Thoracic aorta (tissue), 2 donors: ENCODE measurements around the gene AHNAK. TPM values are rescaled to one million over a fixed set of nuclear protein-coding genes. Genes with fewer than 3 reads are reported as not detected.
A peak's percentile ranks its signal among the peaks of the same experiment; 100 is the strongest.

ENCODE experiments used
- ATAC-seq: fragments of 150-250 bp; one replicate; pipeline ENCODE4 v1.8.0; 2017; ENCODE audit warnings: low read depth; ENCODE audit not compliant: insufficient number of reproducible peaks, low FRiP score
- DNase-seq: peaks from one replicate; pipeline ENCODE4 v3.0.0-alpha.2; 2020; ENCODE audit warnings: low spot score
- H3K27ac ChIP-seq, 2 donors: fragments of 200-600 bp; sonication (generic); 1 replicate in 1 of 2; 2 replicates in 1 of 2; pipeline ENCODE4 v1.5.1; 2016; ENCODE audit warnings: mild to moderate bottlenecking in 2 of 2, moderate library complexity in 2 of 2
- H3K27me3 ChIP-seq: fragments of 200-600 bp; sonication (generic); replicated peaks from 2 replicates; pipeline ENCODE4 v1.6.0; 2016; ENCODE audit warnings: mild to moderate bottlenecking; ENCODE audit not compliant: insufficient read depth
- H3K36me3 ChIP-seq: fragments of 200-600 bp; sonication (generic); one replicate; pipeline ENCODE4 v1.5.1; 2016
- H3K4me1 ChIP-seq, 2 donors: fragments of 200-600 bp; sonication (generic); 1 replicate in 1 of 2; 2 replicates in 1 of 2; pipeline versions ENCODE4 v1.5.1 to v1.6.0; 2016; ENCODE audit warnings: low read depth in 2 of 2, mild to moderate bottlenecking in 1 of 2; ENCODE audit not compliant: control insufficient read depth in 1 of 2
- H3K4me3 ChIP-seq: fragments of 200-600 bp; sonication (generic); 2 replicates; pipeline ENCODE4 v1.5.1; 2016; ENCODE audit warnings: mild to moderate bottlenecking
- H3K9me3 ChIP-seq: fragments of 200-600 bp; sonication (generic); 2 replicates; pipeline ENCODE4 v1.5.1; 2016
- CTCF ChIP-seq: fragments of 200-600 bp; sonication (generic); IDR thresholded peaks from one replicate; pipeline ENCODE4 v1.5.1; 2019; ENCODE audit warnings: antibody characterized with exemption
- total RNA-seq, 2 donors: library from RNA; depleted of rRNA; stranded (reverse); fragments of >200 nt; gene quantifications; one replicate each; pipeline versions ENCODE4 v1.1.0 to v1.2.3, GENCODE V29; 2016

The AHNAK gene
- total RNA-seq, 2 donors from 2014 or later = 1,009 to 1,046 TPM

GRCh38 chr11:62556108-62556874 is 9.7 kb upstream of the AHNAK start:
- no peaks in the 10 kb centered on the region for H3K9me3 ChIP-seq
- no peak for TF ChIP-seq CTCF
- peak overlapping the region; percentile 98 to 100 for H3K27ac ChIP-seq
- peak; percentile 88 for DNase-seq
- ATAC-seq = peak; percentile 58
- peaks cover 65 to 75% of the 10 kb centered on the region in 2 donors for H3K4me1 ChIP-seq
- H3K36me3 ChIP-seq = peaks cover 12% of the 10 kb centered on the region
- no peaks in the 10 kb centered on the region for H3K27me3 ChIP-seq
- H3K4me3 ChIP-seq = peak overlapping the region; percentile 57

- TF ChIP-seq CTCF = no peak
- Histone ChIP-seq H3K4me3 (peak overlapping the region; percentile 57), H3K27ac (peak overlapping the region; percentile 98 to 100), H3K4me1 (peaks cover 61 to 76% of the 10 kb centered on the region in 2 donors), H3K9me3 (no peaks in the 10 kb centered on the region), H3K36me3 (peaks cover 12% of the 10 kb centered on the region), H3K27me3 (no peaks in the 10 kb centered on the region)
- DNase-seq (no peak), ATAC-seq (no peak)
These were observed 9.0 kb upstream of the AHNAK start for GRCh38 chr11:62555464-62556107.

- peaks cover 58 to 77% of the 10 kb centered on the region in 2 donors for H3K4me1 ChIP-seq
- H3K36me3 ChIP-seq = peaks cover 10% of the 10 kb centered on the region
- no peak for DNase-seq
- no peaks in the 10 kb centered on the region for H3K9me3 ChIP-seq
- ATAC-seq = no peak
- no peaks in the 10 kb centered on the region for H3K27me3 ChIP-seq
- peak overlapping the region; percentile 98 to 100 for H3K27ac ChIP-seq
- no peak for TF ChIP-seq CTCF
- no peak overlapping the region for H3K4me3 ChIP-seq
These were observed 8.0 kb upstream of the AHNAK start for GRCh38 chr11:62554387-62555167.

- Histone ChIP-seq H3K27me3 (no peaks in the 10 kb centered on the region), H3K27ac (peak overlapping the region; percentile 98 to 100), H3K9me3 (no peaks in the 10 kb centered on the region), H3K4me3 (peak overlapping the region; percentile 70), H3K4me1 (peaks cover 65 to 84% of the 10 kb centered on the region in 2 donors), H3K36me3 (peaks cover 3% of the 10 kb centered on the region)
- TF ChIP-seq CTCF = no peak
- DNase-seq (no peak), ATAC-seq (peak; percentile 7)
These were observed 7.3 kb upstream of the AHNAK start for GRCh38 chr11:62553839-62554361.
